Liver (tissue), 3 donors: ENCODE results near the gene BTBD9.

Experiments used
- CTCF ChIP-seq: fragments of 150-350 bp; IDR thresholded peaks from 2 replicates; pipeline ENCODE4 v1.5.1; 2017; ENCODE audit warnings: improper control_type of control experiment, low read depth, low read length; ENCODE audit not compliant: missing input control
- FOXA1 ChIP-seq: IDR thresholded peaks from 2 replicates; pipeline ENCODE4 v1.6.1; 2016; ENCODE audit warnings: antibody characterized with exemption
- GABPA ChIP-seq, 2 donors: IDR thresholded peaks in 1 of 2; conservative IDR thresholded peaks in 1 of 2; 2 replicates each; pipeline ENCODE4 v1.6.1; 2016; ENCODE audit warnings: antibody characterized with exemption in 2 of 2, mild to moderate bottlenecking in 1 of 2, moderate library complexity in 1 of 2
- JUND ChIP-seq, 2 donors: IDR thresholded peaks; 2 replicates each; pipeline ENCODE4 v1.6.1; 2016; ENCODE audit warnings: antibody characterized with exemption in 2 of 2
- REST ChIP-seq: IDR thresholded peaks from 2 replicates; pipeline ENCODE4 v1.6.1; 2016; ENCODE audit warnings: antibody characterized with exemption, mild to moderate bottlenecking
- TAF1 ChIP-seq: conservative IDR thresholded peaks from 2 replicates; pipeline ENCODE4 v1.6.1; 2016; ENCODE audit warnings: antibody characterized with exemption, mild to moderate bottlenecking
- donor health status: healthy.
- donor health status: healthy.

GRCh38 chr6:38178584-38178886, 461.2 kb downstream of the BTBD9 start:
- TF ChIP-seq FOXA1 (no peak), CTCF (no peak), REST (no peak), JUND (IDR thresholded peaks at IDR 0.05) (no peak), TAF1 (no peak), GABPA (IDR thresholded peaks at IDR 0.05 in 1 of 2, conservative IDR thresholded peaks at IDR 0.05 in 1 of 2) (no peak)
